Measurements from ENCODE around the gene EMP2.

EMP2 gene

DNA sequence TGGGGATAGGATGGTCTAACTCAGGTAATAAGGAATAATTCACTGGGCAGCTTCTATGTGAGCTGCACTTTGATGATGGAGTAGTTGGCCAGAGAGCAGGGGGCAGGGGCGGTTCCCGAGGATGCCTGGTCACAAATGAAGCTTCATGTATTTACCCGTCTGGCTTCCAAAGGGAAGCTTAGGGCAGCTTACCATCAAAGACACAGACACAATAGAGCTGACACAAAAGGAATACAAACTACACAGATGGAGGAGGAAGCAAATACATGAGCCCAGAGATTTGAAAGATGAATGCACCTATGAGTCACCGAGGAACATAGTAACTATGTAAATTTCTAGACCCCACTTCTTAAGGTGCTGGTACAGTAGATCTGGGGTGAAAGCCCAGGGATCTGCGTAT, 8.7 kb upstream of the EMP2 start:
- DNase-seq (ENCODE audit: low read depth): no peak
- TF ChIP-seq, protein P1, sequence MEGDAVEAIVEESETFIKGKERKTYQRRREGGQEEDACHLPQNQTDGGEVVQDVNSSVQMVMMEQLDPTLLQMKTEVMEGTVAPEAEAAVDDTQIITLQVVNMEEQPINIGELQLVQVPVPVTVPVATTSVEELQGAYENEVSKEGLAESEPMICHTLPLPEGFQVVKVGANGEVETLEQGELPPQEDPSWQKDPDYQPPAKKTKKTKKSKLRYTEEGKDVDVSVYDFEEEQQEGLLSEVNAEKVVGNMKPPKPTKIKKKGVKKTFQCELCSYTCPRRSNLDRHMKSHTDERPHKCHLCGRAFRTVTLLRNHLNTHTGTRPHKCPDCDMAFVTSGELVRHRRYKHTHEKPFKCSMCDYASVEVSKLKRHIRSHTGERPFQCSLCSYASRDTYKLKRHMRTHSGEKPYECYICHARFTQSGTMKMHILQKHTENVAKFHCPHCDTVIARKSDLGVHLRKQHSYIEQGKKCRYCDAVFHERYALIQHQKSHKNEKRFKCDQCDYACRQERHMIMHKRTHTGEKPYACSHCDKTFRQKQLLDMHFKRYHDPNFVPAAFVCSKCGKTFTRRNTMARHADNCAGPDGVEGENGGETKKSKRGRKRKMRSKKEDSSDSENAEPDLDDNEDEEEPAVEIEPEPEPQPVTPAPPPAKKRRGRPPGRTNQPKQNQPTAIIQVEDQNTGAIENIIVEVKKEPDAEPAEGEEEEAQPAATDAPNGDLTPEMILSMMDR (IDR thresholded peaks at IDR 0.05; ENCODE audit: low read length, missing control alignments): no peak

DNA sequence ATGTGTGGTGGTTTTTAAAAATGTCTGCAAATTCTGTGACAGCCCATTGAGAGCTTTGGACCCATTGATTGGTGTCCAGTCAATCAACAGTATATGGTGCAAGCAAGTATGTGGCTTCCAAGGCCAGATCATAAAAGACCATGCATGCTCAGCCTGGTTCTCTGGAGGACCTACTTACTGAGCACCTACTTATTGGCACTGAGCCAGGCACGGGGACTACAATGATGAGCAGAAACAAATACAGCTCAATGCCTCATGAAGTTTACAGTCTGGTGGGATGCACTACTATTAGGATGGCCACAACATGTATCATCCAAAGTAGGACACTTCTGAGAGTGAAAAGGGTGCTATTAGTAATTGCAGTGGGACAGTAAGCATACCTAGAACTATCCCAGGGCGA, 7.2 kb upstream of the EMP2 start:
- DNase-seq (ENCODE audit: low read depth): no peak
- H3K4me3 ChIP-seq (replicated peaks; ENCODE audit: low read depth, low read length): no peak overlapping the region
- TF ChIP-seq, protein P1 (IDR thresholded peaks at IDR 0.05; ENCODE audit: low read length, missing control alignments): no peak

More for the DNA sequence above, 8.7 kb upstream of the EMP2 start:
- H3K4me3 ChIP-seq (replicated peaks; ENCODE audit: low read depth, low read length): no peak overlapping the region

- no peak for DNase-seq (ENCODE audit: low read depth)
- H3K4me3 ChIP-seq (replicated peaks; ENCODE audit: low read depth, low read length): no peak overlapping the region
- TF ChIP-seq, protein P1 (IDR thresholded peaks at IDR 0.05; ENCODE audit: low read length, missing control alignments): no peak
These were observed 4.6 kb upstream of the EMP2 start for GRCh38 chr16:10584981-10585438.

DNA sequence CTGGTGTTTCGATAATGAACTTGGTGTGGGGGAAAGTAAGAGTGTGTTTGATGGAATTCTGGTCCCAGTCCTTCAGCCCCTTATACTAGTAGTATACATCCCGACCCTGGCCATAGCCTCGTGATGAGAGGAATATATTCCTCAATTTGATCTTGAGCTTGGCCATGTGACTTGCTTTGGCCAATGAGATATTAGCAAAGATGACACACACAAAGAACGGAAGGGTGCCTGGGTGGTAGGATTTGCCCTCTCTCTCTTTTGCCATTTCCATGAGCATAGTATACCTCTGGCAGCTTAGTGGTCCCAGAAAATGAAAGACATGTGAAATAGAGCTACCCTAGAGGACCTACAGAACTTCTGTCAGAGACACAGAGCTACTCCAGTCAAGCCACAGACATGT, 2.9 kb upstream of the EMP2 start:
- H3K4me3 ChIP-seq (replicated peaks; ENCODE audit: low read depth, low read length): no peak overlapping the region
- DNase-seq (ENCODE audit: low read depth): no peak
- TF ChIP-seq, protein P1 (IDR thresholded peaks at IDR 0.05; ENCODE audit: low read length, missing control alignments): no peak

GRCh38 chr16:10581507-10581906, 1.1 kb upstream of the EMP2 start:
- H3K4me3 ChIP-seq (replicated peaks; ENCODE audit: low read depth, low read length): no peak overlapping the region
- TF ChIP-seq, protein P1 (IDR thresholded peaks at IDR 0.05; ENCODE audit: low read length, missing control alignments): no peak
- DNase-seq (ENCODE audit: low read depth): peak; percentile 34

- DNase-seq (ENCODE audit: low read depth): no peak
- TF ChIP-seq, protein P1 (IDR thresholded peaks at IDR 0.05; ENCODE audit: low read length, missing control alignments): no peak
- peak overlapping the region; percentile 72 for H3K4me3 ChIP-seq (replicated peaks; ENCODE audit: low read depth, low read length)
These were observed 467 bp upstream of the EMP2 start for GRCh38 chr16:10580883-10581247.

- no peak for DNase-seq (ENCODE audit: low read depth)
- TF ChIP-seq, protein P1 (IDR thresholded peaks at IDR 0.05; ENCODE audit: low read length, missing control alignments): no peak
- peak overlapping the region; percentile 72 for H3K4me3 ChIP-seq (replicated peaks; ENCODE audit: low read depth, low read length)
These were observed 828 bp downstream of the EMP2 start for GRCh38 chr16:10579575-10579964.
